HepG2 (cell line): ENCODE measurements around the gene IZUMO2.
"Not testable (repeated sequence)": the region's sequence is repeated elsewhere in the genome, so short reads cannot be mapped to it uniquely, and the experiment has no call there.

ENCODE experiments used
- AKAP8 ChIP-seq: sonication (generic); formaldehyde crosslinking; IDR thresholded peaks from 2 replicates; pipeline ENCODE4 v1.5.1; 2020; ENCODE audit warnings: mild to moderate bottlenecking, missing genetic modification reagents
- ATF3 ChIP-seq: sonication (generic); formaldehyde crosslinking; IDR thresholded peaks from 2 replicates; pipeline ENCODE4 v1.4.0; 2020; ENCODE audit warnings: missing genetic modification reagents
- BHLHE40 ChIP-seq: IDR thresholded peaks from 2 replicates; pipeline ENCODE4 v1.6.1; 2011; ENCODE audit warnings: low read length, improper control_type of control experiment
- DPF2 ChIP-seq: sonication (generic); formaldehyde crosslinking; IDR thresholded peaks from 2 replicates; pipeline ENCODE4 v1.4.0; 2020; ENCODE audit warnings: mild to moderate bottlenecking, low read depth, missing genetic modification reagents, borderline replicate concordance
- EP300 ChIP-seq, 3 experiments: sonication (generic) in 1 of 3; formaldehyde crosslinking in 1 of 3; IDR thresholded peaks; 2 replicates each; pipeline versions ENCODE4 v1.5.1 to v1.6.1; 2011 to 2020; ENCODE audit warnings: low read depth in 2 of 3, low read length in 2 of 3, borderline replicate concordance in 1 of 3, improper control_type of control experiment in 1 of 3, mild to moderate bottlenecking in 1 of 3, missing genetic modification reagents in 1 of 3, moderate library complexity in 1 of 3
- GABPA ChIP-seq, 2 experiments: IDR thresholded peaks; 2 replicates each; pipeline ENCODE4 v1.6.1; 2011 to 2016; ENCODE audit warnings: low read depth in 2 of 2, low read length in 1 of 2, missing biosample characterization in 1 of 2, missing genetic modification characterization in 1 of 2
- MAFG ChIP-seq: sonication (generic); formaldehyde crosslinking; IDR thresholded peaks from 2 replicates; pipeline ENCODE4 v1.5.1; 2020; ENCODE audit warnings: mild to moderate bottlenecking, missing genetic modification reagents
- MAX ChIP-seq: IDR thresholded peaks from 2 replicates; pipeline ENCODE4 v1.6.1; 2012; ENCODE audit warnings: inconsistent platforms
- POLR2A ChIP-seq, 2 experiments: IDR thresholded peaks; 2 replicates each; pipeline ENCODE4 v1.6.1; 2011; ENCODE audit warnings: low read depth in 2 of 2, low read length in 2 of 2, mild to moderate bottlenecking in 1 of 2, moderate library complexity in 1 of 2; ENCODE audit not compliant: insufficient read depth in 1 of 2
- STAT6 ChIP-seq: sonication (generic); formaldehyde crosslinking; IDR thresholded peaks from 2 replicates; pipeline ENCODE4 v1.4.0; 2020; ENCODE audit warnings: missing genetic modification reagents, mild to moderate bottlenecking, borderline replicate concordance
- ZNF24 ChIP-seq: fragments of 450-650 bp; IDR thresholded peaks from 2 replicates; pipeline ENCODE4 v1.6.1; 2017; ENCODE audit warnings: antibody characterized with exemption, mild to moderate bottlenecking
- ZNF629 ChIP-seq: sonication (generic); formaldehyde crosslinking; conservative IDR thresholded peaks from 2 replicates; pipeline ENCODE4 v1.5.0; 2020; ENCODE audit warnings: missing genetic modification reagents

- TF ChIP-seq DPF2 (CRISPR knock-in tag); EP300 (IDR thresholded peaks at IDR 0.05; ENCODE audit: low read depth in 2 of 2, low read length in 2 of 2); EP300 (CRISPR knock-in tag; IDR thresholded peaks at IDR 0.05; ENCODE audit: borderline replicate concordance); GABPA (IDR thresholded peaks at IDR 0.05; ENCODE audit: low read depth, low read length); GABPA (CRISPR knock-in tag; IDR thresholded peaks at IDR 0.05; ENCODE audit: low read depth); ATF3 (CRISPR knock-in tag); AKAP8 (CRISPR knock-in tag); ZNF629 (CRISPR knock-in tag); STAT6; MAX; BHLHE40; POLR2A (IDR thresholded peaks at IDR 0.05; ENCODE audit: insufficient read depth in 1 of 2, low read depth in 2 of 2, low read length in 2 of 2); MAFG; ZNF24: not testable (repeated sequence)
These were observed 21.2 kb downstream of the IZUMO2 start for GRCh38 chr19:50141921-50142320.
